Naive thymus-derived CD4-positive, alpha-beta T cell (primary cell): ENCODE data around the gene SHD. TPM values are rescaled to one million over a fixed set of nuclear protein-coding genes. Genes with fewer than 3 reads are reported as not detected.
A peak's percentile ranks its signal among the peaks of the same experiment; 100 is the strongest.

Experiments used
- ATAC-seq: fragments of 150-1000 bp; cut with Tn5 transposase; 2 replicates; pipeline ENCODE4 v1.10.0; 2021; ENCODE audit warnings: mild to moderate bottlenecking, moderate library complexity
- CTCF ChIA-PET: fragments of 350-600 bp; sonication (Branson Sonifier 250); formaldehyde crosslinking; loops from one replicate; lab custom pipeline; 2021; ENCODE audit warnings: antibody characterized with exemption; lab: Charles Lee
- POLR2A ChIA-PET: fragments of 350-600 bp; sonication (Branson Sonifier 250); formaldehyde crosslinking; loops from one replicate; lab custom pipeline; 2021; ENCODE audit warnings: antibody characterized with exemption, inconsistent platforms; lab: Charles Lee
- DNase-seq, 9 donors: peaks; one replicate each; pipeline versions ENCODE4 v3.0.0 to v3.0.0-alpha.2; 2020 to 2022; ENCODE audit warnings: mixed read lengths in 1 of 9
- H3K27ac ChIP-seq: one replicate; pipeline ENCODE4 v1.7.0; 2013; ENCODE audit warnings: mild to moderate bottlenecking, low read depth, low read length, moderate library complexity
- H3K27me3 ChIP-seq, 2 donors: one replicate each; pipeline ENCODE4 v1.7.0; 2013; ENCODE audit warnings: low read length in 2 of 2, mild to moderate bottlenecking in 2 of 2, moderate library complexity in 2 of 2; ENCODE audit not compliant: control insufficient read depth in 2 of 2, insufficient read depth in 2 of 2
- H3K36me3 ChIP-seq, 3 experiments: 1 replicate in 2 of 3; 2 replicates in 1 of 3; pipeline ENCODE4 v1.7.0; 2013; ENCODE audit warnings: low read length in 3 of 3, mild to moderate bottlenecking in 3 of 3, moderate library complexity in 1 of 3; ENCODE audit not compliant: insufficient read depth in 3 of 3, control insufficient read depth in 2 of 3
- H3K4me1 ChIP-seq, 2 donors: one replicate each; pipeline ENCODE4 v1.7.0; 2013; ENCODE audit warnings: low read length in 2 of 2, mild to moderate bottlenecking in 2 of 2, moderate library complexity in 1 of 2; ENCODE audit not compliant: control insufficient read depth in 2 of 2, insufficient read depth in 2 of 2
- H3K4me3 ChIP-seq: 2 replicates; pipeline ENCODE4 v1.7.0; 2013; ENCODE audit warnings: mild to moderate bottlenecking, low read length
- H3K9me3 ChIP-seq, 3 experiments: 1 replicate in 2 of 3; 2 replicates in 1 of 3; pipeline ENCODE4 v1.7.0; 2013; ENCODE audit warnings: low read length in 3 of 3; ENCODE audit not compliant: control insufficient read depth in 2 of 3
- H3K27ac Mint-ChIP-seq, 9 donors: one replicate each; pipeline ENCODE4 v1.8.0; 2020 to 2022; ENCODE audit warnings: mixed read lengths in 9 of 9, mild to moderate bottlenecking in 8 of 9, moderate library complexity in 5 of 9, inconsistent platforms in 2 of 9
- H3K27me3 Mint-ChIP-seq, 5 donors: one replicate each; pipeline ENCODE4 v1.8.0; 2021 to 2022; ENCODE audit warnings: mixed read lengths in 5 of 5, mild to moderate bottlenecking in 1 of 5
- H3K36me3 Mint-ChIP-seq, 5 donors: one replicate each; pipeline ENCODE4 v1.8.0; 2020 to 2022; ENCODE audit warnings: mixed read lengths in 5 of 5, mild to moderate bottlenecking in 3 of 5, inconsistent platforms in 1 of 5
- H3K4me1 Mint-ChIP-seq, 7 donors: one replicate each; pipeline ENCODE4 v1.8.0; 2020 to 2022; ENCODE audit warnings: mixed read lengths in 7 of 7, mild to moderate bottlenecking in 3 of 7, inconsistent platforms in 1 of 7
- H3K4me3 Mint-ChIP-seq, 10 donors: one replicate each; pipeline ENCODE4 v1.8.0; 2020 to 2022; ENCODE audit warnings: mild to moderate bottlenecking in 10 of 10, mixed read lengths in 10 of 10, moderate library complexity in 6 of 10, inconsistent platforms in 2 of 10
- H3K9me3 Mint-ChIP-seq, 11 donors: one replicate each; pipeline ENCODE4 v1.8.0; 2020 to 2022; ENCODE audit warnings: mixed read lengths in 11 of 11, mild to moderate bottlenecking in 4 of 11, inconsistent platforms in 1 of 11, moderate library complexity in 1 of 11
- intact Hi-C, 2 donors: fragments of 100-400 bp; cut with micrococcal nuclease; formaldehyde crosslinking; loops; one replicate each; pipeline ENCODE4 v1.15.1; 2023
- polyA plus RNA-seq, 2 donors: library from polyadenylated mRNA; unstranded; fragments of 300-500 nt; fragmentation: Illumina TruSeq; gene quantifications; one replicate each; pipeline ENCODE4 v1.2.3, GENCODE V29; 2021
- total RNA-seq, 6 experiments: library from RNA in 5 of 6; stranded (reverse) in 5 of 6; gene quantifications; 1 replicate in 5 of 6; 2 replicates in 1 of 6; pipeline ENCODE4 v1.2.3 and lab custom pipeline; 2021 to 2026

The SHD gene
- total and polyA plus RNA-seq, 7 experiments from 2014 or later: 2.3 TPM; not detected in 6

DNA sequence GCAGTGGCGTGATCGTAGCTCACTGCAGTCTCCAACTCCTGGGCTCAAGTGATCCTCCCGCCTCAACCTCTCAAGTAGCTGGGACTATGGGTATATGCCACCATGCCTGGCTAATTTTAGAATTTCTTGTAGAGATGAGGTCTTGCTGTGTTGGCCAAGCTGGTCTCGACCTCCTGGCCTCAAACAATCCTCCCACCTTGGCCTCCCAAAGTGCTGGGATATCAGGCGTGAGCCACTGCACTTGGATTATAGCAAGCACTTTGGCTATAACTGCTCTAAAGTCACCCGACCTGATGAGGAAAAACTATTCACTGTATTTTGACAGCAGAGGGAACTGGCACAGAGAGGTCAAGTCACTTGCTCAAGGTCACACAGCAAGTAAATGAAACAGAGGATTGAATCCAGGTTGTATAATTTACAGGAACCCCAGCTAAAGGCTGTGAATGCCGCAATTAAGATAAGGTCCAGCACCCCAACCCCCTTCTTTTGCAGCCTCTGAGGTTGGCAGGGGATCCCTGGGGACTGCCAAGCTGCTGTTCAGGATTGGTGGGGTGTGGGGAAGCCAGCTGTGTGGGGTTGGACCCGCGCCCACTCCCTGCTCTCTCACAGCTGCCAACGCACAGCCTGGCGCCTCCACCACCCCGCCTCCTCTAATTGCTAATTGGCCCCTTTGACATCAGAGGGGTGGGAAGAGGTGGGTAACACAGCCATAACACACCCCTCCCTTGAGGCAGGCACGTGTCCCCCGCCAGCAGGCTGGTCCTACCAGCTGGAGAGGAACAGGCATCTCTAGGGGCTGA lies 17.1 kb downstream of the SHD start:
- Histone ChIP-seq H3K36me3 (peaks cover 0 to 46% (median 0%) of the 10 kb centered on the region in 3 experiments), H3K27me3 (no peaks in the 10 kb centered on the region), H3K4me3 (no peak overlapping the region), H3K27ac (no peak overlapping the region), H3K4me1 (peaks cover 0 to 9% of the 10 kb centered on the region in 2 donors), H3K9me3 (no peaks in the 10 kb centered on the region)
- peaks cover 0 to 1% (median 0%) of the 10 kb centered on the region in 11 donors for H3K9me3 Mint-ChIP-seq
- no peak for DNase-seq
- no peak overlapping the region for H3K4me3 Mint-ChIP-seq
- no peaks in the 10 kb centered on the region for H3K27me3 Mint-ChIP-seq
- ChIA-PET POLR2A (interaction anchor here (0.6 to 1.6 kb wide), 4 partner anchors 18 to 126 kb away, joined by 3 to 7 read pairs (median 4); partner anchors contain the start of genes MPND and YJU2), CTCF (interaction anchor here (1.1 kb wide), 1 partner anchor 21 kb away, joined by 4 read pairs; no protein-coding TSS in a partner anchor)
- peaks cover 7 to 39% (median 14%) of the 10 kb centered on the region in 7 donors for H3K4me1 Mint-ChIP-seq
- peak; percentile 29 for ATAC-seq
- H3K36me3 Mint-ChIP-seq: peaks cover 0 to 16% (median under 1%) of the 10 kb centered on the region in 5 donors
- H3K27ac Mint-ChIP-seq: peak overlapping the region in 2 of 9 donors; percentile 36 to 53
- intact Hi-C loops: no loop called here

DNA sequence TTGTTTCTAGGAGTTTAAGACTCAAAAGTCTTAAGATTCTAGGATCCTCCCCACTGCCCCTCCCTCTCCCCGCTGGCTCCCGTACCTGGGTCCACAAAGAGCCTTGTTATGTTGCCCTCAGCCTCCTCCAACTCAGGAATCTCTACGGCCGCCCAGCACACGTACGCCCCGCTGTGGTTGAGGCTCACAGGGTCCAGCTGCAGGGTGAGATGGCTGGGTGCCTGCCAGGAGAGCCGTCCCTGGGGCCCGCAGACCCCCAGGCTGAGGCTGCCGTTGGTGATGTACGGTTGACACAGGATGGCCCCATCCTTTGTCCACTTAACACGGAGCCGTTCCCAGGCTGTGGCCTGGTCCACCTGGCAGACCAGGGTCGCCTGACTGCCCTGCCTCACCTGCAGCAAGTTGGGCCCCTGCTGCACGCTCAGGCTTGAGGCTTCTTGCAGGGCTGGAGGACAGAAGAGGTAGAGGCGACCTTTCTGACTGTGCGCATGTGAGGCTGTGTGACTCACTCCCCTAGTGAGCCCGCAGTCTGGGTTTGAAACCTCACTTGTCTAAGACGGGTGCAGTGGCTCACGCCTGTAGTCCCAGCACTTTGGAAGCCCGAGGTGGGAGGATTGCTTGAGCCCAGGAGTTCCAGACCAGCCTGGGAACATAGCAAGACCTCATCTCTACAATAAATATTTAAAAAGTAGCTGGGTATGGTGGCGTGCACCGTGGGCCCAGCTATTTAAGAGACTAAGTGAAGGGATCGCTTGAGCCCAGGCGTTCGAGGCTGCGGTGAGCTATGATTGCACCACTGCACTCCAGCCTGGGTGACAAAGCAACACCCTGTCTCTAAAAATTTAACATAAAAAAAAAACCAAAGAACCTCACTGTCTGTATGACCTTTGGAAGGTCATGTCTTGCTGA lies 19.1 kb downstream of the SHD start:
- ChIA-PET POLR2A (interaction anchor here (0.5 kb wide), 1 partner anchor 28 kb away, joined by 3 read pairs; no protein-coding TSS in a partner anchor), CTCF (interaction anchor here (0.6 kb wide), 1 partner anchor 48 kb away, joined by 3 read pairs; no protein-coding TSS in a partner anchor)
- peaks cover 0 to 15% of the 10 kb centered on the region in 2 donors for H3K4me1 ChIP-seq
- H3K36me3 ChIP-seq: peaks cover 0 to 39% (median 0%) of the 10 kb centered on the region in 3 experiments
- H3K27ac Mint-ChIP-seq: peak overlapping the region in 8 of 9 donors; percentile 29 to 92 (median 79)
- ATAC-seq: no peak
- DNase-seq: no peak
- no peaks in the 10 kb centered on the region for H3K9me3 ChIP-seq
- H3K4me3 Mint-ChIP-seq: peak overlapping the region in 6 of 10 donors; percentile 25 to 59 (median 38)
- H3K4me3 ChIP-seq: no peak overlapping the region
- H3K9me3 Mint-ChIP-seq: peaks cover 0 to 1% (median 0%) of the 10 kb centered on the region in 11 donors
- no peaks in the 10 kb centered on the region for H3K27me3 Mint-ChIP-seq
- H3K27me3 ChIP-seq: no peaks in the 10 kb centered on the region
- H3K27ac ChIP-seq: no peak overlapping the region
- intact Hi-C loops: no loop called here
- peaks cover 13 to 57% (median 29%) of the 10 kb centered on the region in 7 donors for H3K4me1 Mint-ChIP-seq
- H3K36me3 Mint-ChIP-seq: peaks cover 0 to 16% (median 0%) of the 10 kb centered on the region in 5 donors

DNA sequence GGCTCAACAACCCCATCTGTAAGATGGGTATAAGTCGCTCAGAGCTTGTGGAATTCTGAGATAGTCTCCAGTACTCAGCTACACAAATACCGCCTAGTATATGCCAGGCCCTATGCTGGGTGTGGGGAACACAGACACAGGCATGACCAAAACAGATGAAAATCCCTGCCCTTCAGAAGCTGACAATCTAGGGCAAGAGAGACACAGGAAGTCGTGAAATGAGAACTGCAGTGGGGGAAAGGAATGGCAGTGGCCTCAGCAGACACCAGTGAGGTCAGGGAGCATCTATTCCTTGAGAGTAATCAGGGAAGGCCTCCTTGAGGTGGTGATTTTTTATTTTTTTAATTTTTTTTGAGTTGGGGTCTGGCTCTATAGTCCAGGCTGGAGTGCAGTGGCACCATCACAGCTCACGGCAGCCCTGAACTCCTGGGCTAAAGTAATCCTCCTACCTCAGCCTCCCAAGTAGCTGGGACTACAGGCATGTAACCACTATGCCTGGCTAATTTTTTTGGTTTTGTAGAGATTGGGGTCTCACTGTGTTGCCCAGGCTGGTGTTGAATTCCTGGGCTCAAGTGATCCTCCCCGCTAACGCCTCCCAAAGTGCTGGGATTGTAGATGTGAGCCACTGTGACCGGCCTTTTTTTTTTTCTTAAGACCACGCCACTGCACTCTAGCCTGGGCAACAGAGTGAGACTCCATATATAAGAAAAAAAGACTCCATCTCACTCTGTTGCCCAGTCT lies 19.9 kb downstream of the SHD start:
- POLR2A ChIA-PET: interaction anchor here (0.5 to 1.3 kb wide), 3 partner anchors 29 to 43 kb away, joined by 3 to 4 read pairs (median 3); no protein-coding TSS in a partner anchor
- peaks cover 13 to 62% (median 34%) of the 10 kb centered on the region in 7 donors for H3K4me1 Mint-ChIP-seq

DNA sequence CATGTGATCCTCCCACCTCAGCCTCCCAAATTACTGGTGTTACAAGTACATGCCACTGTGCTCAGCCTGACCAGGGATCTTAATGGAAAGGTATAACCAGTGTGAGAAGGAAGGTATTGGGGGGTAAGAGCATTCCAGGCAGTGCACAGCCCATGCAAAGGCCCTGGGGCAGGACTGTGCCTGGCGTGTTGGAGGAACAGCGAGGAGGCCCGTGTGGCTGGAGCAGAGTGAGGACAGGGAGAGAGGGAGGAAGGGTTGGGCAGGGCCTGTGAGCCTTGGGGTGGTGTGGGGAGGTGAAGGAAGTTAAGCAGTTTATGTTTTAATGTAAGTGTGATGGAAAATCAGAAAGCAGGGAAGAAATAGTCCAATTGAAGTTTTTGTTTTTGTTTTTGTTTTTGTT lies 21.5 kb downstream of the SHD start:
- Histone ChIP-seq H3K9me3 (no peaks in the 10 kb centered on the region), H3K4me1 (peaks cover 4 to 28% of the 10 kb centered on the region in 2 donors), H3K4me3 (no peak overlapping the region), H3K36me3 (peaks cover 0 to 22% (median 0%) of the 10 kb centered on the region in 3 experiments), H3K27ac (no peak overlapping the region), H3K27me3 (no peaks in the 10 kb centered on the region)
- H3K4me1 Mint-ChIP-seq: peaks cover 13 to 71% (median 41%) of the 10 kb centered on the region in 7 donors
- ChIA-PET CTCF (interaction anchor here (0.6 to 1.0 kb wide), 2 partner anchors 34 to 53 kb away, joined by 3 read pairs; no protein-coding TSS in a partner anchor), POLR2A (interaction anchor here (0.9 to 1.3 kb wide), 2 partner anchors 42 to 43 kb away, joined by 3 to 4 read pairs; partner anchors contain the start of gene MPND)
- peak in 1 of 9 donors; percentile 6 for DNase-seq
- intact Hi-C loops: loop anchor here (5.0 kb wide), 2 partner anchors 33 to 42 kb away; partner anchors contain the start of gene MPND (in 1 of the 2)
- no peak for ATAC-seq
- H3K9me3 Mint-ChIP-seq: no peaks in the 10 kb centered on the region
- H3K27me3 Mint-ChIP-seq: no peaks in the 10 kb centered on the region
- H3K36me3 Mint-ChIP-seq: peaks cover 0 to 10% (median 0%) of the 10 kb centered on the region in 5 donors
- peak overlapping the region; percentile 51 to 98 (median 90) for H3K4me3 Mint-ChIP-seq
- peak overlapping the region; percentile 73 to 96 (median 92) for H3K27ac Mint-ChIP-seq

More for the DNA sequence above, 19.9 kb downstream of the SHD start:
- Histone ChIP-seq H3K27me3 (no peaks in the 10 kb centered on the region), H3K27ac (no peak overlapping the region), H3K9me3 (no peaks in the 10 kb centered on the region), H3K36me3 (peaks cover 0 to 34% (median 0%) of the 10 kb centered on the region in 3 experiments), H3K4me1 (peaks cover under 1 to 23% of the 10 kb centered on the region in 2 donors), H3K4me3 (no peak overlapping the region)
- intact Hi-C loops: no loop called here
- CTCF ChIA-PET: interaction anchor here (0.6 kb wide), 1 partner anchor 47 kb away, joined by 3 read pairs; no protein-coding TSS in a partner anchor
- Mint-ChIP-seq H3K27me3 (no peaks in the 10 kb centered on the region), H3K36me3 (peaks cover 0 to 16% (median 0%) of the 10 kb centered on the region in 5 donors), H3K4me3 (peak overlapping the region in 9 of 10 donors; percentile 25 to 59 (median 44)), H3K27ac (peak overlapping the region; percentile 29 to 92 (median 76)), H3K9me3 (peaks cover 0 to 1% (median 0%) of the 10 kb centered on the region in 11 donors)
- ATAC-seq (no peak), DNase-seq (no peak)

DNA sequence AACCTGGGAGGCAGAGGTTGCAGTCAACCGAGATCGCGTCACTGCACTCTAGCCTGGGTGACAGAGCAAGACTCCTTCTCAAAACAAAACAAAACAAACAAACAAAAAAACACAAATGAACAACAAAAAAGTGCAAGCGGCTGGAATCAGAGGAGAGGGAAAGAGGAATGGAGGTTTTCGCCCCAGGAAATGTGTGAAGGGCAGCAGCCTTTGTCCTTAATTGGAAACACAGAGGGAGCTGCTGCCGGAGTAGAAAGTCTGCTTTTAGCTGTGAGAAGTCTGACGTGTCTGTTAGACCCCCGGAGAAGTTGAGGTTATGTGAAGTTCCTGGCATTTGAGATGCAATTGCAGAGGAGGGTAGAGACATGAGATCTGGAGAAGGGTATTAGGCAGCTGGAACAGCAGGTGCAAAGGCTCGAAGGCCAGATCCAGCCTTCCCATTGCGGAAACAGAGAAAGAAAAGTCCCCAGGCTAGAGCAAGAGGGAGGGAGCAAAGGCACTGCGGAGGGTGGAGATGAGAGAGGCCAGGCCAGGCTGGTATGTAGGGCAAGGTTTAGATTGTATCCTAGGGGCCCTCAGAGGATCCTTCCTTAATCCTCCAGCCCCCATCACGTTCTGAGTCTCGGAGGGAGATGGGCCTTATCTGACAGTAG lies 22.6 kb downstream of the SHD start:
- ChIA-PET CTCF (interaction anchor here (0.9 to 2.2 kb wide), 3 partner anchors 20 to 50 kb away, joined by 3 to 11 read pairs (median 3); no protein-coding TSS in a partner anchor), POLR2A (interaction anchor here (0.6 to 3.5 kb wide), 8 partner anchors 35 to 693 kb away, joined by 3 to 29 read pairs (median 4); partner anchors contain the start of genes CHAF1A, MPND and STAP2)
- peaks cover 13 to 70% (median 41%) of the 10 kb centered on the region in 7 donors for H3K4me1 Mint-ChIP-seq
- no peaks in the 10 kb centered on the region for H3K27me3 ChIP-seq
- ATAC-seq: peak; percentile 39
- H3K4me1 ChIP-seq: peaks cover 4 to 28% of the 10 kb centered on the region in 2 donors
- no peaks in the 10 kb centered on the region for H3K9me3 ChIP-seq
- intact Hi-C loops: loop anchor here (1.0 to 5.0 kb wide), 6 partner anchors 27 to 99 kb away; partner anchors contain the start of genes MPND (in 2 of the 2) and SH3GL1 (in 1 of the 2)
- H3K27me3 Mint-ChIP-seq: no peaks in the 10 kb centered on the region
- DNase-seq: peak in 5 of 9 donors; percentile 9 to 35 (median 20)
- peak overlapping the region; percentile 84 to 98 (median 92) for H3K4me3 Mint-ChIP-seq
- no peaks in the 10 kb centered on the region for H3K9me3 Mint-ChIP-seq
- H3K36me3 ChIP-seq: peaks cover 0 to 11% (median 0%) of the 10 kb centered on the region in 3 experiments
- peak overlapping the region; percentile 88 to 96 (median 93) for H3K27ac Mint-ChIP-seq
- peak overlapping the region; percentile 69 for H3K4me3 ChIP-seq
- peak overlapping the region; percentile 73 for H3K27ac ChIP-seq
- H3K36me3 Mint-ChIP-seq: peaks cover 0 to 7% (median 0%) of the 10 kb centered on the region in 5 donors
